ENCODE results near the gene ICAM5.
"Not testable (repeated sequence)": the region's sequence is repeated elsewhere in the genome, so short reads cannot be mapped to it uniquely, and the experiment has no call there.

Gene ICAM5

DNA sequence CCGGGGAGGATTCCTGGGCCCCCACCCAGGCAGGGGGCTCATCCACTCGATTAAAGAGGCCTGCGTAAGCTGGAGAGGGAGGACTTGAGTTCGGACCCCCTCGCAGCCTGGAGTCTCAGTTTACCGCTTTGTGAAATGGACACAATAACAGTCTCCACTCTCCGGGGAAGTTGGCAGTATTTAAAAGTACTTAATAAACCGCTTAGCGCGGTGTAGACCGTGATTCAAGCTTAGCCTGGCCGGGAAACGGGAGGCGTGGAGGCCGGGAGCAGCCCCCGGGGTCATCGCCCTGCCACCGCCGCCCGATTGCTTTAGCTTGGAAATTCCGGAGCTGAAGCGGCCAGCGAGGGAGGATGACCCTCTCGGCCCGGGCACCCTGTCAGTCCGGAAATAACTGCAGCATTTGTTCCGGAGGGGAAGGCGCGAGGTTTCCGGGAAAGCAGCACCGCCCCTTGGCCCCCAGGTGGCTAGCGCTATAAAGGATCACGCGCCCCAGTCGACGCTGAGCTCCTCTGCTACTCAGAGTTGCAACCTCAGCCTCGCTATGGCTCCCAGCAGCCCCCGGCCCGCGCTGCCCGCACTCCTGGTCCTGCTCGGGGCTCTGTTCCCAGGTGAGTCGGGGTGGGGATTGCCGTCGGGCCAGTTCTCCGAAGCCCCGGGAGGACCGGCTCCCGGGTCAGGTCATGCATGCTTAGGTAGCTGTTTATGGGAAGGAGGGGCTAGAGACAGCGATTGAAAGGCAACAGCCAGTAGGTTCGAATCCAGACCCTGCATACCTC lies 18.9 kb upstream of the ICAM5 start, which contains the start of gene ICAM1:
Gene ICAM1 (plus strand): TSS at position 505 of the 779 bp plus-strand sequence. CDS start 40 bp downstream, at position 545.
- peak in 24 of 51 donors; percentile 2 to 51 (median 16) for DNase-seq

DNA sequence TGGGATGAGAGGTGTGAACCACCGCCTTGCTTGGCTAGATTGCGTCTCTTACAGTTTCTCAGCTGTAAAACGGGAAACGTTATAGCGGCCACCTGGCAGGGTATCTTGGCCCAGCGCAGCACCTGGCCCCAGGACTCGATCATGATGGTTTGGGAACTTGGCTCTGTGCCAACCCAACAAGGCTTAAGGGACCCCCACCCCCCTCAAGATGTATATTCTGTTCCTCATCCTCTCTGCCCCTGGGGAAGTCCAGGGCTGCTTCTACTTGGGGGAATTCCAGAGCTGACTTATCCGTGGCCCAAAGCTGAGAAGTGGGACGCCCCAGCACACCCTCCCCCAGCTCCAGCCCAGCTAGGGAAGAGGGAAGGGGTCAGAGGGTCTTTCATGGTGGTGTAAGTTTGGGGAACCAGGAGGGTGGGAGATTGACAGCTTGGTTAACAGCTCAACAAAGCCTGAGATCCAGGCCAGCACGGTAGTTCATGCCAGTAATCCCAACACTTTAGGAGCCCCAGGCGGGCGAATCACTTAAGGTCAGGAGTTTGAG lies 18.1 kb upstream of the ICAM5 start:
- DNase-seq: peak in 2 of 51 donors; percentile 4 to 17

DNA sequence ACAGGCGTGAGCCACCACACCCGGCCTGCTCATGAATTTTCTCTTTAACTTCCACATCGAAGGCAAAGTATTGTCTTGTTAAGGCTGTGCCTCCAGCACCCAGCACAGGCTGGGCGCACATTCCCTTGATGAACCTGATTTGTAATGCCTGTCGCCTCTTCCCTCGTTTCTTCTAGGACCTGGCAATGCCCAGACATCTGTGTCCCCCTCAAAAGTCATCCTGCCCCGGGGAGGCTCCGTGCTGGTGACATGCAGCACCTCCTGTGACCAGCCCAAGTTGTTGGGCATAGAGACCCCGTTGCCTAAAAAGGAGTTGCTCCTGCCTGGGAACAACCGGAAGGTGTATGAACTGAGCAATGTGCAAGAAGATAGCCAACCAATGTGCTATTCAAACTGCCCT lies 15.2 kb upstream of the ICAM5 start:
- DNase-seq: no peak

DNA sequence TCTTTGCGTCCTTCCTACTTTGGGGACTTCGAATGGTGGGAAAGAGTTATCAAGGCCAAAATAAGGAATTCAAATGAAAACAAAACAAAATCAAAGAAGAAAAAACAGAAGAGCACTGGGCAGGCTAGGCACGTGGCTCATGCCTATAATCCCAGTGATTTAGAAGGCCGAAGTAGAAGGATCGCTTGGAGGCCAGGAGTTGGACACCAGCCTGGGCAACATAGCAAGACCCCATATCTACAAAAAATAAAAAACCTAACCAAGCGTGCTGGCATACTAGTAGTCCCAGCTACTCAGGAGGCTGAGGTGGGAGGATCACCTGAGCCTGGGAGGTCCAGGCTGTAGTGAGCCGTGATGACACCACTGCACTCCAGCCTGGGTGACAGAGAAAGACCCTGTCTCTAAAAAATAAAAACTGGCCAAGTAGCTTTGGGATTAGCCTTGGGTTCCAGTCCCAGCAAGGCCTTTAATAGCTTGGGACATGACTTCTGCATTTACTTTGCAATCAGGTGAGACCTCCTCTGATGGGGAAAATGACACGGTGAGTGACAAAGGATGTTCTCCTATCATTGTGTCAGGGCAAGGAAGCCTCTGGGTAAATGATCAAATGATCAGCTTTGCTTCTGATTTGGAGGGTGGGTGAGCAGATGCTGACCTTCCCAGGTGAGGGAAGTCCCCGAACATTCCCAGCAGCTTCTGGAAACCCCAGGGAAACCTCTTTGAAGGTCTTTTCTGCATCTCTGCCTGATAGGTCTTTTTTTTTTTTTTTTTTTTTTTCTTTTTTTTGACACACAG lies 11.8 kb upstream of the ICAM5 start:
- no peak for DNase-seq

DNA sequence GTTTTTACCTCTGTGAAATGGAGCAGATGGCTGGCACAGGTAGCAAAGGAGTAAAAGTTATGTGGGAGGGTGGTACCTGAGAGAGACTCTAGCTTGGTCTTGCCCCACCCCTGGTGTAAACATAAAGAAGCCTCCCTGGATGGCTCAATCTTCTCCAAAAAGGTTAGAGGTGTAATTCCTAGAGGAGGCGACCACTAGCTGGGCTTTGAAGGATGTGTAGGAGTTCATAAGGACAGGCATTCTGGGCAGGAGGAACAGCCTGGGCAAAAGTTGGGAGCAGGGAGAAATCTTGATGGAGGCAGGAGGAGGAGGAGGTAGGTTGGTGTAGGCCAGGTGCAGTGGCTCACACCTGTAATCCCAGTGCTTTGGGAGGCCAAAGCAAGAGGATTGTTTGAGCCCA lies 10.8 kb upstream of the ICAM5 start:
- DNase-seq: no peak

DNA sequence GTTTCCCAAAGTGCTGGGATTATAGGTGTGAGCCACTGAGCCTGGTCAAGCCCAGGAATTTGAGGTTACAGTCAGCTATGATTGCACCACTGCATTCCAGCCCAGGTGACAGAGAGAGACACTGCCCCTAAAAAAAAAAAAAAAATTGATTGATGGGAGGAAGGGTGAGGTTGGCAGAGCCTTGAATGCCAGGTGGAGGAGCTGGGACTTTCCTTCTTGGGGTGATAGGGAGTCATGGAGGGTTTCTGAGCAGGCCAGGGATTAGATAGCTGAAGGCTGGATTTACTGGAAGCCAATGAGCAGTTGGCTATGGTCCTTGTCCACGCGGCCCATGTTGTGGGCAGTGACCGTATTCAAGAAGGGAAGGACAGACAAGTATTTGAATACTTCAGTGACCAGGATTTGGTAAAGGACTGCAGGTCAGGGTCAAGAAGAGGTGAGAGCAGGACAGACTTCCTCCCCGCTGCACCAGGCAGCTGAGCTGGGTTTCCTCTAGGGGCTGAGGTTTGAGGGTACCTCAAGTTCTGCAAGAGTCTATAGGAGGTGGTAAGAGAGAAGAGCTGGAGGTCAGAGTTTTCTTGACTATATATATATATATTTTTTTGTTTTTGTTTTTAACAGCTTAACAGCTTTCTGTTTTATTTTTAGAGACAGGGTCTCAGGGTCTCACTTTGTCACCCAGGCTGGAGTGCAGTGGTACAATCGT lies 9.9 kb upstream of the ICAM5 start:
- DNase-seq: no peak

DNA sequence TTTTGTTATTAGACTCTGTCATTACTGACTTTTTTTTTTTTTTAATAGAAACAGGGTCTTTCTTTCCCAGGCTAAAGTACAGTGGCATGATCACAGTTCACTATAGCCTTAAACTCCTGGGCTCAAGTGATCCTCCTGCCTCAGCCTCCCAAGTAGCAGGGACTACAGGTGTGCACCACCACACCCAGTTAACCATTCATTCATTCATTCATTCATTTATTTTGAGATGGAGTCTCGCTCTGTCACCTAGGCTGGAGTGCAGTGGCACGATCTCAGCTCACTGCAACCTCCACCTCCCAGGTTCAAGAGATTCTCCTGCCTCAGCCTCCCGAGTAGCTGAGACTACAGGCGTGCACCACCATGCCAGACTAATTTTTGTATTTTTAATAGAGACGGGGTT lies 7.7 kb upstream of the ICAM5 start:
- not testable (repeated sequence) for DNase-seq

DNA sequence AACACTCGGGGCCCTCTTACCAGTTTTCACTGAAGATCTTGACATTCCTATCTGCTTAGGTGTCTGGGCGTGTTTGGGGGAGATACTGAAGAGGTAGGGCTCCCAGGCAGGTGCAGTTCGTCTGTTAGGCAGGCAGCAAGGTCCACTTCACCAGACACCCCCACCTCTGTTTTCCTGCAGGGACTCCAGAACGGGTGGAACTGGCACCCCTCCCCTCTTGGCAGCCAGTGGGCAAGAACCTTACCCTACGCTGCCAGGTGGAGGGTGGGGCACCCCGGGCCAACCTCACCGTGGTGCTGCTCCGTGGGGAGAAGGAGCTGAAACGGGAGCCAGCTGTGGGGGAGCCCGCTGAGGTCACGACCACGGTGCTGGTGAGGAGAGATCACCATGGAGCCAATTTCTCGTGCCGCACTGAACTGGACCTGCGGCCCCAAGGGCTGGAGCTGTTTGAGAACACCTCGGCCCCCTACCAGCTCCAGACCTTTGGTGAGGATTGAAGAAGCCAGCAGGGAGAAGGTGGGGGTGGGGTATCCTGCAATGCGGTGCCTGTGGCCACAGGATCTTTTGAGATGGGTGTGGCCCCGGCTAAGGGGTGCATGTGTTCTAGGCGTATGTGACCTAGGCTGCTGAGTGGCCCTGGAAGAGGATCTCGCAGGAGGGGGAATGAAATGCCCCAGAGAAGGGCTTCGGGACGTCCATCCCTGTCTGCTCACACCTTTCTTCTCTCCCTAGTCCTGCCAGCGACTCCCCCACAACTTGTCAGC lies 6.3 kb upstream of the ICAM5 start:
- DNase-seq: no peak

DNA sequence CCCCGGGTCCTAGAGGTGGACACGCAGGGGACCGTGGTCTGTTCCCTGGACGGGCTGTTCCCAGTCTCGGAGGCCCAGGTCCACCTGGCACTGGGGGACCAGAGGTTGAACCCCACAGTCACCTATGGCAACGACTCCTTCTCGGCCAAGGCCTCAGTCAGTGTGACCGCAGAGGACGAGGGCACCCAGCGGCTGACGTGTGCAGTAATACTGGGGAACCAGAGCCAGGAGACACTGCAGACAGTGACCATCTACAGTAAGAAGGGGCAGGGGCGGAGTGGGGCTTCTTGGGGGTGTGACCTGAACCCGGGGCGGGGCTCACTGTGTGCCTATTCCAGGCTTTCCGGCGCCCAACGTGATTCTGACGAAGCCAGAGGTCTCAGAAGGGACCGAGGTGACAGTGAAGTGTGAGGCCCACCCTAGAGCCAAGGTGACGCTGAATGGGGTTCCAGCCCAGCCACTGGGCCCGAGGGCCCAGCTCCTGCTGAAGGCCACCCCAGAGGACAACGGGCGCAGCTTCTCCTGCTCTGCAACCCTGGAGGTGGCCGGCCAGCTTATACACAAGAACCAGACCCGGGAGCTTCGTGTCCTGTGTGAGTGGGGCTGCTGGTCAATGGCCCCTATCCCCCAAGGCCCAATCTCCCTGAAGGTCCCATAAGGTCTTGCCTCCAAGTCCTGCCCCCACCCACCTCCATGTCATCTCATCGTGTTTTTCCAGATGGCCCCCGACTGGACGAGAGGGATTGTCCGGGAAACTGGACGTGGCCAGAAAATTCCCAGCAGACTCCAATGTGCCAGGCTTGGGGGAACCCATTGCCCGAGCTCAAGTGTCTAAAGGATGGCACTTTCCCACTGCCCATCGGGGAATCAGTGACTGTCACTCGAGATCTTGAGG lies 5.4 kb upstream of the ICAM5 start:
- DNase-seq: no peak

DNA sequence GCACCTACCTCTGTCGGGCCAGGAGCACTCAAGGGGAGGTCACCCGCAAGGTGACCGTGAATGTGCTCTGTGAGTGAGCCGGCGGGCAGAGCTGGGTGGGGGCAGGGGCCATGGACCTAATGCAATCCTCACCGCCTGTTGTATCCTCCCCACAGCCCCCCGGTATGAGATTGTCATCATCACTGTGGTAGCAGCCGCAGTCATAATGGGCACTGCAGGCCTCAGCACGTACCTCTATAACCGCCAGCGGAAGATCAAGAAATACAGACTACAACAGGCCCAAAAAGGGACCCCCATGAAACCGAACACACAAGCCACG lies 4.8 kb upstream of the ICAM5 start:
- DNase-seq: no peak

DNA sequence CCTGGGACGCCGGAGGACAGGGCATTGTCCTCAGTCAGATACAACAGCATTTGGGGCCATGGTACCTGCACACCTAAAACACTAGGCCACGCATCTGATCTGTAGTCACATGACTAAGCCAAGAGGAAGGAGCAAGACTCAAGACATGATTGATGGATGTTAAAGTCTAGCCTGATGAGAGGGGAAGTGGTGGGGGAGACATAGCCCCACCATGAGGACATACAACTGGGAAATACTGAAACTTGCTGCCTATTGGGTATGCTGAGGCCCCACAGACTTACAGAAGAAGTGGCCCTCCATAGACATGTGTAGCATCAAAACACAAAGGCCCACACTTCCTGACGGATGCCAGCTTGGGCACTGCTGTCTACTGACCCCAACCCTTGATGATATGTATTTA lies 4.4 kb upstream of the ICAM5 start:
- DNase-seq: no peak

DNA sequence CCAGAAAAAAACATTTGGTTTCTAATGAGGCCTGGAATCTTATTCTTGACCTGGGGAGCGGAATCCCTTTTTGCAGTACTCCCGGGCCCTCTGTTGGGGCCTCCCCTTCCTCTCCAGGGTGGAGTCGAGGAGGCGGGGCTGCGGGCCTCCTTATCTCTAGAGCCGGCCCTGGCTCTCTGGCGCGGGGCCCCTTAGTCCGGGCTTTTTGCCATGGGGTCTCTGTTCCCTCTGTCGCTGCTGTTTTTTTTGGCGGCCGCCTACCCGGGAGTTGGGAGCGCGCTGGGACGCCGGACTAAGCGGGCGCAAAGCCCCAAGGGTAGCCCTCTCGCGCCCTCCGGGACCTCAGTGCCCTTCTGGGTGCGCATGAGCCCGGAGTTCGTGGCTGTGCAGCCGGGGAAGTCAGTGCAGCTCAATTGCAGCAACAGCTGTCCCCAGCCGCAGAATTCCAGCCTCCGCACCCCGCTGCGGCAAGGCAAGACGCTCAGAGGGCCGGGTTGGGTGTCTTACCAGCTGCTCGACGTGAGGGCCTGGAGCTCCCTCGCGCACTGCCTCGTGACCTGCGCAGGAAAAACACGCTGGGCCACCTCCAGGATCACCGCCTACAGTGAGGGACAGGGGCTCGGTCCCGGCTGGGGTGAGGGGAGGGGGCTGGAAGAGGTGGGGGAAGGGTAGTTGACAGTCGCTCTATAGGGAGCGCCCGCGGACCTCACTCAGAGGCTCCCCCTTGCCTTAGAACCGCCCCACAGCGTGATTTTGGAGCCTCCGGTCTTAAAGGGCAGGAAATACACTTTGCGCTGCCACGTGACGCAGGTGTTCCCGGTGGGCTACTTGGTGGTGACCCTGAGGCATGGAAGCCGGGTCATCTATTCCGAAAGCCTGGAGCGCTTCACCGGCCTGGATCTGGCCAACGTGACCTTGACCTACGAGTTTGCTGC lies 2.7 kb upstream of the ICAM5 start, which contains the start of gene ICAM4:
Gene ICAM4 (plus strand): TSS at position 153 of the 935 bp plus-strand sequence. CDS start 58 bp downstream, at position 211.
- DNase-seq: no peak

DNA sequence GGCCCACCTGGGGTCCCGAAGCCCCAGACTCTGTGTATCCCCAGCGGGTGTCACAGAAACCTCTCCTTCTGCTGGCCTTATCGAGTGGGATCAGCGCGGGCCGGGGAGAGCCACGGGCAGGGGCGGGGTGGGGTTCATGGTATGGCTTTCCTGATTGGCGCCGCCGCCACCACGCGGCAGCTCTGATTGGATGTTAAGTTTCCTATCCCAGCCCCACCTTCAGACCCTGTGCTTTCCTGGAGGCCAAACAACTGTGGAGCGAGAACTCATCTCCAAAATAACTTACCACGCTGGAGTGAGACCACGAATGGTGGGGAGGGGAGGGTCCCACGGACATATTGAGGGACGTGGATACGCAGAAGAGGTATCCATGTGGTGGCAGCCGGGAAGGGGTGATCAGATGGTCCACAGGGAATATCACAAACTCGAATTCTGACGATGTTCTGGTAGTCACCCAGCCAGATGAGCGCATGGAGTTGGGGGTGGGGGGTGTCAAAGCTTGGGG lies 1.0 kb upstream of the ICAM5 start:
- peak in 4 of 51 donors; percentile 25 to 76 (median 41) for DNase-seq

DNA sequence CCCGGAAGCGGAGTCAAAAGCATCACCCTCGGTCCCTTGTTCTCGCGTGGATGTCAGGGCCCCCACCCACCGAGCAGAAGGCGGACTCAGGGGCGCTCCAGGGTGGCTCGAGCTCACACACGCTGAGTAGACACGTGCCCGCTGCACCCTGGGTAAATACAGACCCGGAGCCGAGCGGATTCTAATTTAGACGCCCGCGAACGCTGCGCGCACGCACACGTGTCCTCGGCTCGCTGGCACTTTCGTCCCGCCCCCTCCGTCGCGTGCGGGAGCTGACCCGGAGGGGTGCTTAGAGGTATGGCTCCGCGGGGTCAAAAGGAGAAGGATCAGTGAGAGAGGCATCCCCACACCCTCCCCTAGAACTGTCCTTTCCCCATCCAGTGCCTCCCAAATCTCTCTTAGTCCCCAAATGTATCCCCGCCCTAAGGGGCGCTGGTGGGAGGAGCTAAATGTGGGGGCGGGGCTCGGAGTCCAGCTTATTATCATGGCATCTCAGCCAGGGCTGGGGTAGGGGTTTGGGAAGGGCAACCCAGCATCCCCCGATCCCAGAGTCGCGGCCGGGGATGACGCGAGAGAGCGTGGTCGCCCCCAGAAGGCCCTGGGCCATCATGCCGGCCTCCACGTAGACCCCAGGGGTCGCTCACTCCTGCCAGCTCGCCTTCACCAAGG lies 451 bp upstream of the ICAM5 start:
- DNase-seq: peak in 5 of 51 donors; percentile 11 to 79 (median 44)

DNA sequence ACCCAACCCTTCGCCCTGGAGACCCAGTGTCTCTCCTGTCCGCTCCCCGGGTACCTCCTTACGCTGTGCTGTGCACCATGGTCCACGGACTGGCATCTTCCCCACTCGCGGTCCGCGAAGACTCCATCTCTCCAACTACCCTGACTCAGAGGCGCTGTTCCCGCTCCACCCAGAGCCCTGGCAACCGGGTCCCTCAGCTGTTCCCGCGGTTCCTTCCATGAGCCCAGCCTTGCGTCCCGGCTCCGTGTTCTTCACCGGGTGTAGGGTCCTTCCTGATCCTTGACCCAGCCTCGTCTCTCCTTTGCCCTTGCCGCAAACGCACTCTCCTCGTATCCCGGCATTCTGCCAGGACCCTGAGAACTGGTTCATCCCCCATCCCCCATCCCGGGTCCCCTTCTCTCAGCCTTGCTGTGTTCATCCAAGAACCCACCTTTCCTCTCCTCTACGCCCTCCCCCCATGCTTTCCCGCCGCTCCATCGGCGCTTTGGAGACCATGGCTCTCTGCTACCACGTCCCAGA lies 664 bp downstream of the ICAM5 start:
- DNase-seq: no peak

DNA sequence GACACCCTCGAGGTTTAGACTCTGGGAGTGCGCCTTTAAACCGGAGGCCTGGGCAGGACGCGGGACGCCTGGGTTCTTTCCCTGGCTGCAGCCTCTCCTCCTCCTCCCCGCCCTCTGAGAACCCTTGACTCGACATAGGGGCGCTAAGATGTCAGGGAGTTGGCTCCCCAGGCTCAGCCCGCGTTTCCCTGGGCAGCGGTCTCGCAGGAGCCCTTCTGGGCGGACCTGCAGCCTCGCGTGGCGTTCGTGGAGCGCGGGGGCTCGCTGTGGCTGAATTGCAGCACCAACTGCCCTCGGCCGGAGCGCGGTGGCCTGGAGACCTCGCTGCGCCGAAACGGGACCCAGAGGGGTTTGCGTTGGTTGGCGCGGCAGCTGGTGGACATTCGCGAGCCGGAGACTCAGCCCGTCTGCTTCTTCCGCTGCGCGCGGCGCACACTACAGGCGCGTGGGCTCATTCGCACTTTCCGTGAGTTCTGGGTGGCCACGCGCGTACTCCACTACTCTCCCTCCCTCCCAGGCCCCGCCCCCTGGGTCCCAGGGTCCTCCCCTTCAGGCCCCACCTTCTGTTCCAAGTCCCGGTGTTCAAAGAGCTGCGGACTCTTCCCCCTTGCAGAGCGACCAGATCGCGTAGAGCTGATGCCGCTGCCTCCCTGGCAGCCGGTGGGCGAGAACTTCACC lies 1.3 kb downstream of the ICAM5 start:
- peak in 7 of 51 donors; percentile 4 to 58 (median 15) for DNase-seq

Data from hypothalamus (tissue), 51 donors.